Stimulated activated CD4-positive, alpha-beta T cell treated with anti-CD3 and anti-CD28 coated beads, Interleukin-4, amount 100 ng/mL, for 24 hours (primary cell): ENCODE results near the gene CCT8L2.
"Not testable (repeated sequence)": the region's sequence is repeated elsewhere in the genome, so short reads cannot be mapped to it uniquely, and the experiment has no call there.

Experiments used
- DNase-seq: peaks from one replicate; pipeline ENCODE4 v3.0.0-alpha.2; 2020

The CCT8L2 gene

GRCh38 chr22:16592710-16593109 lies at the start of gene CCT8L2:
CCT8L2 (minus strand) TSS chr22:16592810; CDS start chr22:16592550, 260 bp downstream.
- not testable (repeated sequence) for DNase-seq

- DNase-seq: not testable (repeated sequence)
Measured at GRCh38 chr22:16635442-16635841, 42.8 kb upstream of the CCT8L2 start.

DNA sequence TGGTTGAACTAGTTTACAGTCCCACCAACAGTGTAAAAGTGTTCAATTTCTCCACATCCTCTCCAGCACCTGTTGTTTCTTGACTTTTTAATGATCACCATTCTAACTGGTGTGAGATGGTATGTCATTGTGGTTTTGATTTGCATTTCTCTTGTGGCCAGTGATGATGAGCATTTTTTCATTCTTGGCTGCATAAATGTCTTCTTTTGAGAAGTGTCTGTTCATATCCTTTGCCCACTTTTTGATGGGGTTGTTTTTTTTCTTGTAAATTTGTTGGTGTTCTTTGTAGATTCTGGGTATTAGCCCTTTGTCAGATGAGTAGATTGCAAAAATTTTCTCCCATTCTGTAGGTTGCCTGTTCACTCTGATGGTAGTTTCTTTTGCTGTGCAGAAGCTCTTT lies 41.5 kb upstream of the CCT8L2 start:
- DNase-seq: not testable (repeated sequence)

DNA sequence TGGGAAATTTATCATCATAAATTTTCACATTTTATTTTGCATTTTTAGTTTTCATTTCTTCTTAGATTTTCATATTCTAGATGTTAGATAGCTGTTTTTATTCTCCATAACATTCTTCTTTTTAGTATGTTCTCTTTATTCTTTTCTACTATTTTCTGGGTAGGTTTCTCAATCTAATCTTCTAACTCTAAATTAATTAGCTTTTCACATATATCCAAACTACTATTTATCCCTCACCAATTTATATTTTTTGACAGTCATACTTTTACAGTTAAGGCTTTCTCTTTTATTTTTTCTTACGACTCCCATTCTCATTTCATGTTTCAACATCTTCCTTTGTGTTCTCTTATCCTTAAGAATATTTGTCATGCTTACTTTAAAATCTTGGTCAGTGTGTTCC lies 35.9 kb upstream of the CCT8L2 start:
- not testable (repeated sequence) for DNase-seq

DNA sequence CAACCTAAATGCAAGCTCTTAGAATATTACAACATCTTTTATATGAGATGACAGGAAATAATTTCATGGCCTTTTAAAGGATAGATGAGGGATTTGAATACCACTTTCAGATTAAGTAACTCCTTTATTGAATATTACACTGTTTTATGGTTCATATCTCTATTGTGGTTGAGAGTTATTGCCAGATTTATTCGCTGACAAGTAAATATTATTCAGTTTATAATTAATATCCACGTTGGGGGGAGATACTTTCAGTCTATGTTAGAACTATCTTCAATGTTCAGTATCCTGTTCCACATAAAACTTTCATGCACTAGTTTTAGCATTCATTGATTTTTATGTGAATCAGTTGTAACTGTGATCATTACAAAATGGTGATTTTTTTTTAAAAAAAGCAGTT lies 32.4 kb upstream of the CCT8L2 start:
- DNase-seq: not testable (repeated sequence)

DNA sequence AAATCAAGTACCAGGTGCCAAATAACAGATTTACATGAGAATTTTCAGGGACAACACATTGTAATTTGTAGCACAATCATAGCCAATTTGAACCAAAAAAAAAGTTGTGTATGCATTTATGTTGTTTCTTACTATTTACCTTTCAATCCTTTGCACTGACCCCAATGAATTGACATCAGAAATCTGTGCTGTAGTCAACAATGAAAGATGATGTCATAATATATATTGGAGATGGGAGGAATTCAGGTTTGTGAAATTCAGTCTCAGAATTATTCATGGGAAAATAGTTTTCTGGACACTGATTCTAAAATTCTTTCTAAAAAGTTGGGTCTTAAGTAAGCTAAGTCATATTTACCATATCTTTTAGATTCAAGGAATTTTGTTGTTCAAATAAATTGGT lies 31.0 kb upstream of the CCT8L2 start:
- DNase-seq: not testable (repeated sequence)

DNA sequence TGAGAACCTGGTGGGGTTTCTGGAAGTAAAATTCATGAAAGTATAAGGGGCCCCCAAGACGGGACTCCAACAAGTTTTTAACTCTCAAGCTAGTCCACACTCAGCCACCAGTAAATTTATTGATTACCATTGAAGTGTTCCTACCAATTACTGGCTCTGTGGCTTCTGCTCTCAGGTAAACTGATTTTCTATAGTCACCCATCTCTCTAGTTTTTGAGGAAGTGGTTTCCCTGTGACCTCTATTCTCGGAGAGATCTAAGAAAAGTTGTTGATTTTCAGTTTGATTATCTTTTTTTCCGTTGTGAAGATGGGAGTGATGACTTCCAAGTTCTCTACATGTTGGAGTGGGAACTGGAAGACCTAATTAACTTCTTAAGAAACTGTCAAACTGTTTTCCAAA lies 24.9 kb upstream of the CCT8L2 start:
- DNase-seq: not testable (repeated sequence)

GRCh38 chr22:16616390-16616938 lies 23.9 kb upstream of the CCT8L2 start:
- DNase-seq: not testable (repeated sequence)

GRCh38 chr22:16615606-16616245 lies 23.1 kb upstream of the CCT8L2 start:
- not testable (repeated sequence) for DNase-seq

DNA sequence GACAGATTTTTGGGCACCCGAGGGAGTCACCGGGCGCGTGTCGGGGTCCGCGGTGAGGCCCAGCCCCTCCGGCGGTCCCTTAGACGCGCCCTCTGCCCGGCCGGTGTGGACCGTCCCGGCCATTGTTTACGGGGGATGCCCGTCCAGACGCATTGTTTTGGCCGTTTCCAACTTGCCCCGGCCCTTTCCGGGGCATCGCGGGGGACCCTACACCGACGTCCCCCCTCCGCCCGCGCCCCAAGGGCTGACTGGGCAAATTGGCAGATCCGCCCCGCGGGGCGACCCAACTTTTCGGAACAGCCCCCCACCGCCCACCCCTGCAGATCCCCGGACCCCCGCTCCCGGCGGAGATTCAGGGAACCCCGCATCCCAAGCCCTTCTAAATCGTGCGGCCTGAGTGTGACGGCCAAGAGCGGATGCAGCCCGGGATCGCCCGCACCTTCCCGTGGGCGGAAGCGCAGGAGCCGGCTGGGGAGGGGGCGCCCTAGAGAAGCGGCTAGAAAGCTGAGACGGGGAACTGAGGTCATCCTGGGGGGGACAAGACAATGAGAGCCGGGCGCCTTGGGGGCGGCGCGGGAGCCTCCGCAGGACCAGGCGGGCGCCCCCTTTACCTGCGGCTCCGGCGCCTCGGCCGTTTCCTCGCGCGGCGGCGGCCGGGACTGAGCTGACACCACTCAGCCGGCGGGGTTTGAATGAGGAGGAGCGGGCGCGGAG lies 17.1 kb upstream of the CCT8L2 start:
- DNase-seq: no peak

- DNase-seq: no peak
Measured at GRCh38 chr22:16608931-16609330, 16.3 kb upstream of the CCT8L2 start.

- not testable (repeated sequence) for DNase-seq
Measured at GRCh38 chr22:16604257-16604998, 11.8 kb upstream of the CCT8L2 start.

DNA sequence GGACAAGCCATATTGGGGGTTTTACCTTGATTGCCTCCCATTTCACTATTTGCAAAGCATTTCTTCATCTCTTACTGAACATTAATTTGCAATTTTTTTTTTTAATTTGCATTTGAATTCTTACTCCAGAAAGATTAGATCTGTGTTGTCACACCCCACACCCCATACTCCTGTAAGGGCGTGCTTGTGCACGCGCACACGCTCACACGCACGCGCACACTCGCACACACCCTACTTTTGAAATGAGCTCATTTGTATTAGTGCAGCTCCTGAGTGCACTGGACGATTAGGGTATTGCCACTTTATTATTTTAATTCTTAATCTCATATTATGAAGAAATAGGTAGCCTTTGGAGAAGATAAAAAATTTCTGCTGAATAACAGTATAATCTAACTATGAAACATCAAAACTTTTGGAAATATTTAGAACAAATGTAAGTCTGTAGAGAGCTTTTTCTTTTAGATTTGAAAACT lies 11.2 kb upstream of the CCT8L2 start:
- not testable (repeated sequence) for DNase-seq

DNA sequence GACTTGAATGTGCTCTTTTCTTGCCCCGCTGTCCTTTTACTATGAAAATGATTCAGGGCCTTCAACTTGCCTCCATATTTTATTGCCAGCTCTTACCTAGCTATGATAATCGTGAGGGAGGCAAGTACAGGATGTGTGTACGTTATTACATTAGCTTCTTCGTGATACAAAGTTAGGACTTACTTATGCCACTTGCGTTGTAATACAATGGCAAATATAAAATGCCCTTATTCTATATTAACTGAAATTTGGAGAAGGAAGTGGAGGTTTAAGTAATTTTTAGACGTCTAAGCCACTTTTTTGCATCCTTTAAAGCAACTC lies 10.8 kb upstream of the CCT8L2 start:
- no peak for DNase-seq

DNA sequence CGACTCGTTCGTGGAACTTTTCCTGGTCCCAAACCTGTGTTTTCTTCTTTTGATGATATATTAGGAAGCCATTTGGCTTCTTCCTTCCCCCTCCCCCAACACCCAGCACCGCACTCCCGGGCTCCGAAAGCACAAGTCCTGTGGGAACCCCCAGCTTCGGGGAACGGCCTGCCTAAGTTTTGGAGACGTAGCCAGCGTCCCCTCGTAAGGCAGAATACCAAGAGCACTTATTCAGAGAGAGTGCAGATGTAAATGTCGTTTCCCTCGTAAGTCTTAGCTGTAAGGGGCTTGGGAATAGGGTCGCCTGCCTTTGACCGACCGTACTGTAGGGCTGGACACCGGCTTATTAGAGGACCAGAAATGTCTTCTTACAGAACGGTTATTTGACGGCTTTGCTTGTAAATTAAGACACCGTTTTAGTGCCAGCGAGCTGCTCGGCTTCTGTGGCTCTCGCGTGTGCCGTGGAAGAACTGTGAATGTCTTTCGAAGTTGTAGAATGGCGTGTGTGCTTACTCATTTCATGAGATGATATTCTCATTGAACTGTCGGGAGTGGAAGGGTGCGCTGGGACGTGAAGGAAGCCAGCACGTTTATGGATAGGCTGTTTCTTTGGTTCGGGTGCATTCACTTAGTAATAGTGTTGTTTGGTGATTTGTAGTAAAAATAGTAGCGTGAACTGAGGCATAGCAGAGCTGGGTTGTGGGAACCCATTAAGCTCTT lies 10.3 kb upstream of the CCT8L2 start:
- not testable (repeated sequence) for DNase-seq

DNA sequence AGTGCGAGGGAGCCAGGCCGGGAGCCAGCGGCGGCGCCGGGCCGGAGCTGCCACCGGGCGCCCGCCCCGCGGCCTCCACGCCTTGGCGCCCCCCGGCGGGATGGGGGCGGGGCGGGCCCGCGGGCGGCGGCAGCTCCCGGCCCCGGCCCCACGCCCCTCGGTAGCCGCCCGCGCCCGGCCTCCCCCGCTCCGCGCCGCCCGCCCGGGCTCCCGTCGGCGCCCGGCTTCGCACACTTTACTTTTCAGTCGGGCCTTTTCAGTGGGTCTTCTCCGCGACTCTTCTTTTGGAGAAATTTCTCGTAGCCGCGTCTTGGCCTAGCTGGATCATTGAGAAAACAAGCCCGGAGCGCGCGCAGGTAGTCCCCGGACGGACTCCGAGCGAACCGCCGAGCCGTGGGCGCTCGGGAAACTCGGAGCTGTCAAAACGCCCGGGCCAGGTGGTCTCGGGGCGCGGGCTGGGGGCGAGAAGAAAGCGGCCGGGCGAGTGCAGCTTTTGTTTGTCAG lies 9.7 kb upstream of the CCT8L2 start:
- DNase-seq: not testable (repeated sequence)

GRCh38 chr22:16601437-16602223 lies 9.0 kb upstream of the CCT8L2 start:
- DNase-seq: no peak

DNA sequence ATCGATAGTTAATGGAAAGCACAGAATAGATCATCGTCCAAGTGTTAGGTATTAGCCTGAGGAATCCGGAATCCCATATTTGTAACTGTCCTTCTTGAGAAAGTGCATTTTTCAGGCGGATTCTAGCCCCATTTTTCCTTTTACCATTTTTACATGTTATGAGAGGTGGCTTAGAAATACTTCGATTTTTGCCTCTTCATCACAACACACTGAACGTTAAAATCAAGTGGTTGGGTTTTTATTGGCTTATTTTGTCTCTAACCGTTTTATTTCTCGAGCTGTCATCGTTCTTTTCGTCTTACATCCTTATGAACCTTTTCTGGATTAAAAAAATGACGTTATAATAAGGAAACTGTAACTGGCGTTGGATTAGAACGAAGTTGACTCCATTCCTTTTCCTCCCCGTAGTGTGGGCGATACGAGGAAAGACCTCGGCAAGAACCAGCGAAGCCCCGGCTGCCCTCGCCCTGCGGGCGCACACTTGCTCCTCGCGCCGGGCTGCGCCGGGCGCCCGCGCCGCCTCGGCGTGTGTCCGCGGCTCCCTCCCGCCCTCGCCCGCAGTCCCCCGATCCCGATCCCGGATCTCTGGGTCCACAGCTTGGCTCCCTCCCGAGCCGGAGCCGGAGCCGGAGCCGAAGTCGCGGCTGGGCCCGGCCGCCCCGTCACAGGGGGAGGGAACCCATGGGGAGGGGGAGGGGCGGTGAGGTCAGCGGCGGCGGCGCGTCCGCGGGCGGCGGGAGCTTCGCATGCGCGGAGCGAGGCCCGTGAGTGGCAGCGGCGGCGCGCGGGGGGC lies 8.2 kb upstream of the CCT8L2 start:
- not testable (repeated sequence) for DNase-seq

DNA sequence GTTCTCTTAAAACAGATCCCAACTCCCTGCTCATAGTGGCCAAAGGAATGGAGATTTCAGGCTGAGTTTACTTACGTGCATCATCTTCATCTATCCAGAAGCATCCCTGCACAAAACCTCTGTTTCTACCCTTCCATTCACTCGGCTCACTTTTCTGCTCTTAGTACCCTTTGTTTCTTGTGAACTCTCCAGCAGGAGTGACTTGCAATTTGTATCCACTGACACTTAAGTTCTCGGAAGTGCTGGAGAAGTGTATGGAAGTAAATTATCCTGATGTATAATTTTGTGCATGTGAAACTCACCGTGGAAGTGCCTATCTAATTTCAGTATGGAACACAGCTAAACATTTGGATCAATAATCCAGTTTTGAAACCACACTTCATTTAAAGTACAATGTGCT lies 7.0 kb upstream of the CCT8L2 start:
- not testable (repeated sequence) for DNase-seq

- DNase-seq: not testable (repeated sequence)
Measured at GRCh38 chr22:16595251-16595650, 2.6 kb upstream of the CCT8L2 start.

- DNase-seq: no peak
Measured at GRCh38 chr22:16594026-16594425, 1.4 kb upstream of the CCT8L2 start.
